GM19455 (cell line): ENCODE results near the gene SCGB1D4.
"Not testable (repeated sequence)": the region's sequence is repeated elsewhere in the genome, so short reads cannot be mapped to it uniquely, and the experiment has no call there.

ENCODE experiments used
- ATAC-seq: cut with Tn5 transposase; IDR thresholded peaks from one replicate; pipeline ENCODE4 v1.9.1; 2021; ENCODE audit not compliant: unreplicated experiment

The SCGB1D4 gene

GRCh38 chr11:62298975-62299374, at the start of gene SCGB1D4:
SCGB1D4 (minus strand) TSS chr11:62299075; CDS start chr11:62299010, 65 bp downstream.
- no peak for ATAC-seq

DNA sequence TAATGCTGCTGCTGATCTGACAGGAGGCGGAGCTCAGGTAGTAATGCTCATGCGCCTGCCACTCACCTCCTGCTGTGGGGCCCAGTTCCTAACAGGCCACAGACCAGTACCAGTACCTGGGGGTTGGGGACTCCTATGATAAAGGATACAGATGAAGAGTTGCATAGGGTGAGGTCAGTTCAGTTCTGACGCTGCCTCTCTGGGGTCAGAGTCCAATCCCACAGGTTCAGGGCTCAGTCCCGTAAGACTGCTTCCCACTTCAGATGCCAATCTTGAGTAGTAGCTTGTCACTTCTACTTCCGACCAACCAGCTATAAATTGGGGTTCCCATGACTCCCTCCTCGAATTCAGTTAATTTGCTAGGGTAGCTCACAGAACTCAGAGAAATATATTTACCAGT, 47.0 kb upstream of the SCGB1D4 start:
- ATAC-seq: no peak

DNA sequence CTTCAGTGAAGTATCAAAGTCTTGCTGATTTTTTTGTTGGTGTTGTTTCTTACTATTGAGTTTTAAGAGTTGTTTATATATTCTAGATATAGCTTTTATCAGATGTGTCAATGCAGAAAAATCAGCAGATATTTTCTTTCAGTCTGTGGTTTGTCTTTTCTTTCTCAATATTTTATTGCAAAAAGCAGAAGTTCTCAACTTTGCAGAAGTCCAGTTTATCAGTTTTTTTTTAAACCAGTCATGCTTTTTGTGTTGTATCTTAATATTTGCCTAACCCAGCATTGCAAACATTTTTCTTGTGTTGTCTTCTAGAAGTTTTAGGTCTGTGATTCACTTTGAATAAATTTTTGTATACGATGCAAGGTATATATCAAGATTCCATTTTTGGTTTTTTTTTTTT, 45.3 kb upstream of the SCGB1D4 start:
- ATAC-seq: no peak

- not testable (repeated sequence) for ATAC-seq
Observed at GRCh38 chr11:62343646-62344190, 44.8 kb upstream of the SCGB1D4 start.

- ATAC-seq: no peak
Observed at GRCh38 chr11:62341588-62341987, 42.7 kb upstream of the SCGB1D4 start.

- ATAC-seq: no peak
Observed at GRCh38 chr11:62340269-62340901, 41.5 kb upstream of the SCGB1D4 start.

GRCh38 chr11:62338218-62338617, 39.3 kb upstream of the SCGB1D4 start:
- no peak for ATAC-seq

- no peak for ATAC-seq
Observed at GRCh38 chr11:62337303-62338181, 38.7 kb upstream of the SCGB1D4 start, which contains the start of gene ASRGL1. ASRGL1 (plus strand) TSS chr11:62337448; CDS start chr11:62337978, 530 bp downstream.

- ATAC-seq: not testable (repeated sequence)
Observed at GRCh38 chr11:62336949-62337302, 38.1 kb upstream of the SCGB1D4 start.

- no peak for ATAC-seq
Observed at GRCh38 chr11:62333768-62334167, 34.9 kb upstream of the SCGB1D4 start.

GRCh38 chr11:62331264-62331663, 32.4 kb upstream of the SCGB1D4 start:
- not testable (repeated sequence) for ATAC-seq

GRCh38 chr11:62327541-62327940, 28.7 kb upstream of the SCGB1D4 start:
- ATAC-seq: not testable (repeated sequence)

DNA sequence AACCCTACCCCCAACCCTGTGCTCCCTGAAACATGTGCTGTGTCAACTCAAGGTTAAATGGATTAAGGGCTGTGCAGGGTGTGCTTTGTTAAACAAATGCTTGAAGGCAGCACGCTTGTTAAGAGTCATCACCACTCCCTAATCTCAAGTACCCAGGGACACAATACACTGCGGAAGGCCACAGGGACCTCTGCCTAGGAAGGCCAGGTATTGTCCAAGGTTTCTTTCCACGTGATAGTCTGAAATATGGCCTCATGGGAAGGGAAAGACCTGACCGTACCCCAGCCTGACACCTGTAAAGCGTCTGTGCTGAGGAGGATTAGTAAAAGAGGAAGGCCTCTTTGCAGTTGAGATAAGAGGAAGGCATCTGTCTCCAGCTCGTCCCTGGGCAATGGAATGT, 27.8 kb upstream of the SCGB1D4 start:
- not testable (repeated sequence) for ATAC-seq

GRCh38 chr11:62325781-62326180, 26.9 kb upstream of the SCGB1D4 start:
- ATAC-seq: not testable (repeated sequence)

GRCh38 chr11:62324731-62325556, 26.1 kb upstream of the SCGB1D4 start:
- ATAC-seq: no peak

- no peak for ATAC-seq
Observed at GRCh38 chr11:62322524-62322923, 23.6 kb upstream of the SCGB1D4 start.

DNA sequence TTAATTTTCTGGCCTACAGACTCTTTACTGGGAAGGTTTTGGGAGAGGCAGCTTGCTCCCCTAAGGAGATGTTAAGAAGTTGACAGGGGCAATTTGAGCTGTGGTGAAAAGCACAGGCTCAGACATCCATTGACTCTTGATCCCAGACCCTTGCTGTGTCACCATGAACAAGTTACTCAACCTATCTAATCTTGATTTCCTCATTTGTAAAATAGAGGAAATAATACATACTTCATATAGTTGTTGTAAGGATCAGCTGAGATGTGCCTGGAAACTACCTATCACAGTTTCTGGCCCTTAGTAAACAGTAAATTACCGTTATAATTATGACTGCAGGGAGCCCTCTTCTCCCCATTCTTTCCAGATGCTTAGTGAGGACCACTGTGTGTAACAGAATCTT, 16.6 kb upstream of the SCGB1D4 start:
- ATAC-seq: no peak

DNA sequence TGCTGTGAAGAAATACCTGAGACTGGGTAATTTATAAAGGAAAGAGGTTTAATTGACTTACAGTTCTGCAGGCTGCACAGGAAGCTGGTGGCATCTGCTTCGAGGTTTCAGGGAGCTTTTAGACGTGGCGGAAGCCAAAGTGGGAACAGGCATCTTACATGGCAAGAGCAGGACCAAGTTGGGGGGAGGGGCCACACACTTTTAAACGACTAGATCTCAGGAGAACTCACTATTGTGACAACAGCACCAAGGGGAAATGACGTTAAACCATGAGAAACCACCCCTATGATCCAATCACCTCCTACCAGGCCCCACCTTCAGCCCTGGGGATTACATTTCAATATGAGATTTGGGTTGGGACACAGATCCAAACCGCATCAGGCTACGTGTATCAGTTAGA, 11.1 kb upstream of the SCGB1D4 start:
- no peak for ATAC-seq

GRCh38 chr11:62307950-62308349, 9.1 kb upstream of the SCGB1D4 start:
- no peak for ATAC-seq

GRCh38 chr11:62306227-62306626, 7.4 kb upstream of the SCGB1D4 start:
- ATAC-seq: no peak

GRCh38 chr11:62295504-62295903, 3.4 kb downstream of the SCGB1D4 start:
- ATAC-seq: no peak
